DND-41 (cell line): Measurements from ENCODE around the gene PDLIM1.

ENCODE experiments used
- CTCF ChIP-seq: IDR thresholded peaks from 2 replicates; pipeline ENCODE4 v1.5.1; 2012; ENCODE audit warnings: borderline replicate concordance, low read length, moderate library complexity, mild to moderate bottlenecking; ENCODE audit not compliant: poor library complexity, severe bottlenecking; ENCODE audit errors: extremely low read depth
- EZH2 ChIP-seq: IDR thresholded peaks from 3 replicates; pipeline ENCODE4 v1.6.1; 2012; ENCODE audit warnings: borderline replicate concordance, low read depth, mild to moderate bottlenecking, moderate library complexity, low read length, inconsistent platforms; ENCODE audit not compliant: severe bottlenecking

GRCh38 chr10:95304976-95305375, 14.2 kb upstream of the PDLIM1 start:
- no peak for TF ChIP-seq CTCF
- TF ChIP-seq EZH2 = no peak
